ENCODE results near the gene BTBD2. TPM values are rescaled to one million over a fixed set of nuclear protein-coding genes. Genes with fewer than 3 reads are reported as not detected.

BTBD2 gene
- total and polyA plus RNA-seq, 2 experiments from 2014 or later: 56.4 to 76.0 TPM

DNA sequence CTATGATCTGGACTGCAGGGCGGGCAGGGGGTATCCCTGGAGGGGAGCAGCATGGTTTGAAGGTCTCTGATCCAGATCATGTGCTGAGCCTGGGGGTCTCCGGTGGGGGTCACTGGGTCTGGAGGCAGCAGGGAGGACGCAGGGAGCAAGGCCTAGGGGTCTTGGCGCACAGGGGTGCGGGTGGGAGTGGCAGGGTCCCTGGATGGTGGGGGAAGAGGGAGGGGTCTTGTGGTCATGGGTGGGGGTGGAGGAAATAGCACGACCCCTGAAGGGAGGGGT is 1.9 kb downstream of the BTBD2 start:
- WGBS (ENCODE audit: low lambda C conversion rate, missing lambda C conversion rate): 88% methylated on average over 3 of the region's 6 CpGs
- H3K79me2 ChIP-seq: peaks cover 56% of the 10 kb centered on the region
- peak overlapping the region; percentile 89 for H3K4me2 ChIP-seq

DNA sequence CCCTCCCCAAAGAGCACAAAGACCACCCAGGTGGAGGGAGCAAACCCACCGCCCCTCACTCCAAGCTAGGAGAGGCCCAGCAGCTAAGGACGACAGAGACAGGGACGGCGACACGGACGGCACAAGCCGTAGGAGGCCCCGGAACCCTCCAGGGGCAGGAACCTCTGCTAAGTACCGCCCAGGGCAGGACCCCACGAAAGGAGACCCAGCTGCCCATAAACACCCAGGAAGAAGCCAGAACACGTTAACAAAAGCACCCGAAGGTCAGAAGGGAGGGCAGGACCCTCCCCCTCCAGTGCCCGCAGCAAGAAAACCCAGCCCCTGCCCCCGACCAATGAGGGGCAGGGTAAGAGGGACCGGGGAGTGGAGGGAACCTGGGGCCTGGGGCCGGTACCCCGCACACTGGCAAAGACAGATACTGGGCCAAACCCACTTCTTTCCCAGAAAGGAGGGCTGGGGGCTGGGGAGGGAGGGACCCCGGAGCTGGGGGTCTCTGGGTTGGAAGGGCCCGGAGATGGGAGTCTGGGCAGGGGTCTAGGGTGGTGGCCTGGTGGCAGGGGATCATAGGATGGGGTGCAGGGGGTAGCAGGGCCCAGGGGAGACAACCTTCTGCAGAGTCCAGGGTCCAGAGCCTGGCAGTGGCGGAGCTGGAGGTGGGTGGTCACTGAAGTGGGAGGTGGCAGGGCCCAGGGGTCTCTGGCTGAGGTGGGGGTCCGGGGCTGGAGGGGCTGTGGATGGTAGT is 2.4 kb downstream of the BTBD2 start:
- Histone ChIP-seq H4K20me1 (ENCODE audit: insufficient read depth, poor library complexity, severe bottlenecking) (no peaks in the 10 kb centered on the region), H2AFZ (no peak overlapping the region), H3K4me1 (ENCODE audit: insufficient read depth) (no peaks in the 10 kb centered on the region), H3K9me2 (replicated peaks; ENCODE audit: insufficient read depth) (no peaks in the 10 kb centered on the region), H3K79me2 (peaks cover 57% of the 10 kb centered on the region), H3K9me3 (ENCODE audit: low read depth) (no peaks in the 10 kb centered on the region), H3K4me3 (no peak overlapping the region), H3K27me3 (no peaks in the 10 kb centered on the region), H3K36me3 (replicated peaks; ENCODE audit: insufficient read depth, low read depth) (no peaks in the 10 kb centered on the region), H3K27ac (no peak overlapping the region), H3K4me2 (no peak overlapping the region)
- TF ChIP-seq, protein P1, sequence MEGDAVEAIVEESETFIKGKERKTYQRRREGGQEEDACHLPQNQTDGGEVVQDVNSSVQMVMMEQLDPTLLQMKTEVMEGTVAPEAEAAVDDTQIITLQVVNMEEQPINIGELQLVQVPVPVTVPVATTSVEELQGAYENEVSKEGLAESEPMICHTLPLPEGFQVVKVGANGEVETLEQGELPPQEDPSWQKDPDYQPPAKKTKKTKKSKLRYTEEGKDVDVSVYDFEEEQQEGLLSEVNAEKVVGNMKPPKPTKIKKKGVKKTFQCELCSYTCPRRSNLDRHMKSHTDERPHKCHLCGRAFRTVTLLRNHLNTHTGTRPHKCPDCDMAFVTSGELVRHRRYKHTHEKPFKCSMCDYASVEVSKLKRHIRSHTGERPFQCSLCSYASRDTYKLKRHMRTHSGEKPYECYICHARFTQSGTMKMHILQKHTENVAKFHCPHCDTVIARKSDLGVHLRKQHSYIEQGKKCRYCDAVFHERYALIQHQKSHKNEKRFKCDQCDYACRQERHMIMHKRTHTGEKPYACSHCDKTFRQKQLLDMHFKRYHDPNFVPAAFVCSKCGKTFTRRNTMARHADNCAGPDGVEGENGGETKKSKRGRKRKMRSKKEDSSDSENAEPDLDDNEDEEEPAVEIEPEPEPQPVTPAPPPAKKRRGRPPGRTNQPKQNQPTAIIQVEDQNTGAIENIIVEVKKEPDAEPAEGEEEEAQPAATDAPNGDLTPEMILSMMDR (IDR thresholded peaks at IDR 0.05; ENCODE audit: poor library complexity): no peak
- TF ChIP-seq EZH2phosphoT487 (IDR thresholded peaks at IDR 0.05; ENCODE audit: low read depth, severe bottlenecking, unreplicated experiment): no peak
- TF ChIP-seq EZH2 (IDR thresholded peaks at IDR 0.05; ENCODE audit: borderline replicate concordance): no peak
- no peak for DNase-seq (ENCODE audit: low spot score)
- 91% methylated on average over 20 of the region's 21 CpGs for WGBS (ENCODE audit: low lambda C conversion rate, missing lambda C conversion rate)

More for the DNA sequence above, 1.9 kb downstream of the BTBD2 start:
- H3K4me1 ChIP-seq (ENCODE audit: insufficient read depth): no peaks in the 10 kb centered on the region
- H2AFZ ChIP-seq: no peak overlapping the region
- no peaks in the 10 kb centered on the region for H4K20me1 ChIP-seq (ENCODE audit: insufficient read depth, poor library complexity, severe bottlenecking)
- DNase-seq (ENCODE audit: low spot score): no peak
- H3K9me2 ChIP-seq (replicated peaks; ENCODE audit: insufficient read depth): no peaks in the 10 kb centered on the region
- no peaks in the 10 kb centered on the region for H3K36me3 ChIP-seq (replicated peaks; ENCODE audit: insufficient read depth, low read depth)
- no peak overlapping the region for H3K27ac ChIP-seq
- H3K27me3 ChIP-seq: no peaks in the 10 kb centered on the region
- TF ChIP-seq EZH2phosphoT487 (IDR thresholded peaks at IDR 0.05; ENCODE audit: low read depth, severe bottlenecking, unreplicated experiment) (no peak), EZH2 (IDR thresholded peaks at IDR 0.05; ENCODE audit: borderline replicate concordance) (no peak)
- TF ChIP-seq, protein P1 (IDR thresholded peaks at IDR 0.05; ENCODE audit: poor library complexity): no peak
- no peak overlapping the region for H3K4me3 ChIP-seq
- no peaks in the 10 kb centered on the region for H3K9me3 ChIP-seq (ENCODE audit: low read depth)

DNA sequence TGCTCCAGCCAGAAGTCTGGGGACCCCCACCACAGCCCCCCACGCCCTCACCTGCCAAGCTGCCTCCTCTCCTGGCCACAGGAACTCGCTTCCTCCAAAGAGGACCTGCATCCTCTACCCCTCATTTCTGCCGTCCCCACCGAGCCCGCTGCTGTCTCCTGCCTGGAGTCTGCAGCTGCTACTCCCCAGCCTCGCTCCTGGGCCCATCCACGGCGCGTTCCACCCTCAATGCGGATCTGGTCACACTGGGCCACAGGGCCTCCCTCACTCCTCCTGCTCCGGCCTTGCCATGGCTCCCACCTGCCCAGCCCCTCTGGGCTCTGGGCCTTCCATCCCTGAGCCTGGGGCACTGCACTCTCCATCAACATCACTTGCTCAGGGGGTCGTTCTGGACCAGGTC is 4.3 kb downstream of the BTBD2 start:
- Histone ChIP-seq H3K79me2 (peaks cover 70% of the 10 kb centered on the region), H3K36me3 (replicated peaks; ENCODE audit: insufficient read depth, low read depth) (no peaks in the 10 kb centered on the region), H4K20me1 (ENCODE audit: insufficient read depth, poor library complexity, severe bottlenecking) (no peaks in the 10 kb centered on the region), H3K4me1 (ENCODE audit: insufficient read depth) (no peaks in the 10 kb centered on the region), H3K4me2 (no peak overlapping the region), H3K27ac (no peak overlapping the region), H2AFZ (no peak overlapping the region), H3K9me2 (replicated peaks; ENCODE audit: insufficient read depth) (no peaks in the 10 kb centered on the region), H3K27me3 (no peaks in the 10 kb centered on the region), H3K4me3 (no peak overlapping the region), H3K9me3 (ENCODE audit: low read depth) (no peaks in the 10 kb centered on the region)
- WGBS (ENCODE audit: low lambda C conversion rate, missing lambda C conversion rate): 96% methylated on average over 12 of the region's 12 CpGs
- no peak for DNase-seq (ENCODE audit: low spot score)
- TF ChIP-seq EZH2phosphoT487 (IDR thresholded peaks at IDR 0.05; ENCODE audit: low read depth, severe bottlenecking, unreplicated experiment) (no peak), EZH2 (IDR thresholded peaks at IDR 0.05; ENCODE audit: borderline replicate concordance) (no peak)
- TF ChIP-seq, protein P1 (IDR thresholded peaks at IDR 0.05; ENCODE audit: poor library complexity): no peak

All from hepatocyte (in vitro differentiated cells).